ENCODE measurements around the gene PCDH12.

PCDH12 gene

DNA sequence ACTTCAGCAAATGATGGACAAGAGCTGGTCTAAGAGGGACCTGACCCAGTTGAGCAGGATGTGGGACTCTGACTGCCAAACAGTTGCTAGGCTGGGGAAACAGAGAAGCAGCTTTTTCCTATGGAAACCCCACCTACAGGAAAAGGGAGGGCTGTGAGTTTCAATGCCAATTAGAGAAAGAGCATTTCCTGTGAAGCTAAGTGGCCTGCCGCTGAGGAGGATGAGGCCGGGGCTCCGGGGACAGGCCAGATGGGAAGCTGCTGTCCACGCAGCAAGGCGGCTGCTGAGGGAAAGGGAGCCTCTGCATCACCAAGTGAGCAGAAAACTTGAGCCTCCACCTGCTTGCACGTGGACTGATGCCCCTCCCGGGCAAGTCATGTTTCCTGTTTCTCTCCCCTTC lies at the start of gene PCDH12:
Gene PCDH12, minus strand, starts transcription at position 90 of the 400 bp plus-strand sequence. CDS start 351 bp downstream, outside the sequence.
- peak; percentile 35 to 38 for DNase-seq

DNA sequence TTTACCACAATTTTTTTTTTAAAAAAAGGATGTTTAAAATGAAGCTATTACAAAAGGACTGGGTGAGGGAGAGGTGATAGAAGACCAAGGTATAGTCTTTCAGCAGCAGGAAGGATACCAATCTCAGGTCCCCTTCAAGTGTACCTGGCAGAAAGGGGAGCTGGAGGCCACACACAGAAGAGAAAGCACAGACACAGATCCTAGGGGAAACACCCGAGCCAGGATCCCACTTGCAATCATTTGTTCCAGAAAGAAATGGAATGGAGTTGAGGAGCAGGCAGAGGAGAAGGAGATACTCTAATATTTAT lies 49.2 kb upstream of the PCDH12 start:
- DNase-seq: no peak

DNA sequence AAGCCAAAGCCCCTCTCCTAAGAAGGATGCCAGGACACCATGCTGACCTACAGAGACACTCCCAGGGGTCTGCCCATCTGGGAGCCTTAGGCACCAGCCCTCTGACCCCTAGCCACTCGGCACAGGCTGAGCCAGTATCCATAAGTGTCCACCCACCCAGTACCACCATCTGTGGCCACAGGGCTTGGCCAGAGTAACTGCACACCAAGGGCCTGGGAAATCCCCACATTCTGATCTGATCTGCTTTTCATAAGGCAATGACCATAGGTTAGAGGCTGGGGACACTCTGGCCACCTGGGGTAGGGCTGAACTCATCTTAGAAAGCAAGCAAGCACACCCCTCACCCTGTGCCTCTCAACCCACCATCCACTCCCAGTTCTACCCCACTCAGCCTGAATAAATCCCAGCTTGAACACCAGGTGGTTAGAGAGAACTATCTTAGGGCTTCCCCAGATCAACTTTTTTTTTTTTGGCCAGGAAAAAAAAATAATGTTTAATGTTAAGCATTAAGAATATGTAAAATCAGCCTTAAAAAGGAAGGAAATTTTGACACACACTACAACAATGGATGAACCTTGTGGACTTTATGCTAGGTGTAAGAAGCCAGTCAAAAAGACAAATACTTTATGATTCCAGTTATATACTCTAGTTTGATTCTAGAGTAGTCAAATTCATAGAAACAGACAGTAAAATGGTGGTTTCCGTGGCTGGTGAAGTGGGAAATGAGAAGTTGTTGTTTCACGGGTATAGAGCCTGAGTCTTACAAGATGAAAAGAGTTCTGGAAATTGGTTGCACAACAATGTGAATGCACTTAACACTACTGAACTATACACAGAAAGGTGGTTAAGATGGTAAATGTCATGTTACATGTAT lies 48.6 kb upstream of the PCDH12 start:
- DNase-seq: peak; percentile 34 to 39

GRCh38 chr5:142003266-142003800 lies 45.3 kb upstream of the PCDH12 start:
- no peak for DNase-seq

GRCh38 chr5:142000704-142001484 lies 42.9 kb upstream of the PCDH12 start:
- DNase-seq: no peak

- no peak for DNase-seq
Measured at GRCh38 chr5:142000173-142000572, 42.2 kb upstream of the PCDH12 start.

- no peak for DNase-seq
Measured at GRCh38 chr5:141997358-141997960, 39.5 kb upstream of the PCDH12 start.

DNA sequence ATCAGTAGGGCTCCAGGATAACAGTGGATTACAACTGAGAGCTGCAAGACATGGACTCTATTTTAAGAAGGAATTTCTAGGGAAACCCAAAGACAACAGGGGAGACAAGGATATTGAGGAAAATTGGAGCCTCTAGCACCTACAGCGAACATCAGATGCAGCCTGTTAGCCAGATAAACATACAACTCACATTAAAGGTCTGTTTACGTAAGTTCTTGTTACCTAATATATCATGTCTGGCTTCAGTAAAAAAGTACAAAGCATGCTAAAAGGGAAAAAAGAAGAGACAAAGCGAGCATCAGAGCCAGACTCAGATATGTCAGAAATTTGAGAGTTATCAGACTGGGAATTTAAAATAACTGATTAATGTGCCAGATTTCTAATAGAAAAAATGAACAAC lies 37.7 kb upstream of the PCDH12 start:
- DNase-seq: no peak

- no peak for DNase-seq
Measured at GRCh38 chr5:141994511-141995136, 36.6 kb upstream of the PCDH12 start.

DNA sequence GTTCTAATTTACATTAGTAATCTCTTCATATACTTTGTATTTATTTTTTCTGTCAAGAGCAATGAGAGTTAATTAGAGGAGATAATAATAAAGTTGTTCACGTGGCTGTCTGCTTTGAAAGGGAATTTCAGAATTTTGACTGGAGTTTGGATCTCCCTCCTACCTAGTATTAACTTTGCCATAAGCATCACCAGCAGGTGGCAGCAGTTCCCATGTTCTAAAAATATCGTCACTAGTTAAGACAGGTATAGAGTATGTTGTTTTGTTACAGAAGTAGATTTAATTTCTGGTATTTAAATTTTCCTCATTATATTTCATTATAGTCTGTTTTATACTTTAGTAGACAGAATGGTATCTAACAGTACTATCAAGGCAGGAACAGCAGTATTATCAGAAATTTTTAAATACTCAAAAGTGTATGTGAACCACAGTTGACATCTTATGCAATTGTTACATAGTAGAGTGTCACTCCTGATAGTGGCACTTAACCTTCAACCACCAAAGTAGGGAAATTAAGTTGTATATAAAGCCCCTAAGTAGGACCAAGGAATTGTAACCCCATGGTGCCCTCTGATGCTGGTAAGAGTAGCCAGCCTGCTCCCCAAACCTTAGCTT lies 34.5 kb upstream of the PCDH12 start:
- DNase-seq: peak in 1 of 2 donors; percentile 88

DNA sequence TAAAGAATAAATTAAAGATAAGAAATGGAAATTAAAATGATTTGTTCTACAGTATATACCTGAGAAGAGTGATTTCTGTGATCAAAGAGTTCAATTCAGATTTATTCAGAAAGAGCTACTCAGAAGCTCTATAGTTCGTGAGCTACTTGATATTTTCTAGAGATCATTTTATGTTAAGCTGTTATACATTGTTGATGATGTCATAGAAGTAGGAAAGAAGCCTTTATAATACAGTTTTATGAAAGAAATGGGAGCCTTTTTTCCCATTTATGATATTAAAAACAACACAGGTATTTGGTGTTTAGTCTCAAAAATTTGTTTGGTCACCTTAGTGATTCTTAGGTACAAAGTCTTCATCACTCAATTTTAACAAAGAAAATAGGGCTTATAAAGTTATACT lies 31.7 kb upstream of the PCDH12 start:
- no peak for DNase-seq

GRCh38 chr5:141986072-141986471 lies 28.1 kb upstream of the PCDH12 start:
- no peak for DNase-seq

DNA sequence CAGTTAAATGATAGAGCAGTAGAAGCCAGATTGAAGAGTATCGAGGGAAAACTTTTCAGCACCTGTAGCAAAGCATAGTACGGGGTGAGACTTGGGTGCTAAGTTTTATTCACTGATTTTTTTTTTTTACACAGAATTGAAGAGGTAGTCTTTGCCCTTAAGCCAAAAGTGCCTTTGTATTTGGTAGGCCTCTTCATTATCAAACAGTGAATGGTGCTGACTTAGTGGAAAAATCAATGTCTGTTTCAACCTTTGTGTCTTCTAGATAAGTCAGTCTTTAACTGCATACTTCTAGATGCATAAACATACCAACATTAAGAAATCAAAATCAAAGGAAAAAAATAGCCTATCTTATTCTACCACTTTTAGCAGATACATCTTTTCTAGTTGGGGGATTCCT lies 24.6 kb upstream of the PCDH12 start:
- DNase-seq: no peak

GRCh38 chr5:141978389-141978788 lies 20.4 kb upstream of the PCDH12 start:
- DNase-seq: no peak

DNA sequence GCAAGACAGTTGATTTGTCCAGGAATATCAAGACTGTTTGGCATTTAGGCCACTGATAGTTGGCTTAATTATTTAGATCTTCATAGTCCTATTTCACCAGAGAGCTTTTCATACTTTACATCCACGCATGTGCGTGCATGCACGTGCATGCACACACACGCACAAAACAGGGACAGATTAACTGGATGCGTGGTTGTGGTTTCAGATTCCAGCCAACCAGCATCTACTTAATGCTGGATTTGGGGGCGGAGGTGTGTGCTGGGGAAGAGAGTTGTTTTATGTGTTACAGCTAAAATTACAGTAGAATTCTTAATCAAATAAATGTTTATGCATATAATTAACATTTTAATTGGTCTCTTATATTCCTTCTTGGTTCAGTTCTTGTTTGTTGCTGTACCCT lies 18.2 kb upstream of the PCDH12 start:
- DNase-seq: no peak

GRCh38 chr5:141973871-141974595 lies 16.0 kb upstream of the PCDH12 start:
- no peak for DNase-seq

DNA sequence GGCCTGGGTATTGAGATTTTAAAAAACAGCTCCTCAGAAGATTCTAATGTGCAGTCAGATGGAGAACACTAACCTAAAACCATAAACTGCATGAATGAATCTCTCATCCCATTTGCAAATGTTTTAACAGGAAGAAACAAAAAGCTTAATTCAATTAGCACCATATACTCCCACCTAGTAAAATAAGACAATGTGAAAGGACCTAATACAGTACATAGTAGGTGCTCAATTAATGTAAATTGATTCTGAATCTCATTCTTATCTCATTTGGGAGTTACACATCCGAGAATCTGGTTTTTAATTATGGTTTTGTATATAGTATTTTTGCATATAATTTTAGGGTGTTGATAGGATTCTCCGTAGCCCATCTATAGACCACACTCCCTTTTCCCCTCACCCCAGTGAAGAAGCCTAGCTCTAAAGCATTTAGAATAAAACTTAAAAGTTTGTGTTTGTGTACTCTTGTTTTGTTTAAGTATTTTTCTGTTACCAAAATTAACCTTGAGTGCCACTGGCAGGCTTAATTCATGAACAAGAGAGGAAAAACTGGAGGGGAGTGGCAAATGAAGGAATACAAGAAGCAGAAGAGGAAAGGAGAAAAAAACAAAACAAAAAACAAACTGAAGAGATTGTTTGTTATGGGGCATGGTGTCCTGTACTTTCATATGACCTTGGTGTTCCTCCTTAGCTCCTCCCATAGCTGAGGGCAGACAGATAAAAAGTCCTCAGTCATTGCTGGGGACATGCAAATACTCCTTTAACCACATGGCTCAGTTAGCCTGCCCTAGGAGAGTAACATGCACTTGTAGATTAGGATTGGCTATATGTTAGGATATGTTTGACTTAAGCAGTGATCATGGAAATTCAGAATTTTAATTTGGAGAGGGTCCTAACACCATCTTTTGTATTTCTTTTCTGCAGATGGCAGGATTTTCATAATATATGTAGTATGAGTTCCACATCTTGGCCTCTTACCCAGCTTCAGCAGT lies 12.1 kb upstream of the PCDH12 start:
- peak; percentile 62 to 82 for DNase-seq

GRCh38 chr5:141968914-141969608 lies 11.1 kb upstream of the PCDH12 start, which contains the start of gene RNF14:
Gene RNF14 (plus strand): TSS chr5:141969105. CDS start chr5:141973589, 4,484 bp downstream.
- peak; percentile 94 to 96 for DNase-seq

GRCh38 chr5:141966963-141967333 lies 8.9 kb upstream of the PCDH12 start:
- no peak for DNase-seq

Measured in inflammatory macrophage treated with lipopolysaccharide for 1 hour (primary cell).